Hepatocyte (in vitro differentiated cells): ENCODE measurements around the gene ACADVL. TPM values are rescaled to one million over a fixed set of nuclear protein-coding genes. Genes with fewer than 3 reads are reported as not detected.

Experiments used
- DNase-seq: peaks from one replicate; pipeline ENCODE4 v3.0.0-alpha.2; 2016; ENCODE audit warnings: low spot score
- H2AFZ ChIP-seq: fragments of 200-600 bp; sonication (generic); 2 replicates; pipeline ENCODE4 v1.6.0; 2016; ENCODE audit warnings: antibody characterized with exemption, mild to moderate bottlenecking
- H3K27ac ChIP-seq: fragments of 200-600 bp; sonication (generic); 2 replicates; pipeline ENCODE4 v1.5.1; 2016; ENCODE audit warnings: mild to moderate bottlenecking
- H3K27me3 ChIP-seq: fragments of 200-600 bp; sonication (generic); 2 replicates; pipeline ENCODE4 v1.6.1; 2016
- H3K36me3 ChIP-seq: fragments of 200-600 bp; sonication (generic); replicated peaks from 2 replicates; pipeline ENCODE4 v1.5.1; 2016; ENCODE audit warnings: low read depth; ENCODE audit not compliant: insufficient read depth
- H3K4me1 ChIP-seq: fragments of 200-600 bp; sonication (generic); 2 replicates; pipeline ENCODE4 v1.5.1; 2016; ENCODE audit warnings: mild to moderate bottlenecking, moderate library complexity; ENCODE audit not compliant: insufficient read depth
- H3K4me2 ChIP-seq: fragments of 200-600 bp; sonication (generic); 2 replicates; pipeline ENCODE4 v1.6.0; 2016
- H3K4me3 ChIP-seq: fragments of 200-600 bp; sonication (generic); 2 replicates; pipeline ENCODE4 v1.5.1; 2016; ENCODE audit warnings: mild to moderate bottlenecking
- H3K79me2 ChIP-seq: fragments of 200-600 bp; sonication (generic); 2 replicates; pipeline ENCODE4 v1.6.0; 2017; ENCODE audit warnings: mild to moderate bottlenecking
- H3K9me2 ChIP-seq: fragments of 200-600 bp; sonication (generic); replicated peaks from 2 replicates; pipeline ENCODE4 v1.6.0; 2017; ENCODE audit warnings: mild to moderate bottlenecking; ENCODE audit not compliant: insufficient read depth
- H3K9me3 ChIP-seq: fragments of 200-600 bp; sonication (generic); 2 replicates; pipeline ENCODE4 v1.5.1; 2016; ENCODE audit warnings: low read depth, mild to moderate bottlenecking
- H4K20me1 ChIP-seq: fragments of 200-600 bp; sonication (generic); 2 replicates; pipeline ENCODE4 v1.6.0; 2016; ENCODE audit warnings: mild to moderate bottlenecking; ENCODE audit not compliant: insufficient read depth, poor library complexity, severe bottlenecking
- CTCF ChIP-seq: fragments of 200-600 bp; sonication (generic); IDR thresholded peaks from 2 replicates; pipeline ENCODE4 v1.5.1; 2016; ENCODE audit warnings: antibody characterized with exemption, mild to moderate bottlenecking; ENCODE audit not compliant: poor library complexity
- EZH2 ChIP-seq: fragments of 200-600 bp; sonication (generic); IDR thresholded peaks from 2 replicates; pipeline ENCODE4 v1.6.1; 2016; ENCODE audit warnings: antibody characterized with exemption, mild to moderate bottlenecking, borderline replicate concordance
- EZH2phosphoT487 ChIP-seq: fragments of 200-600 bp; sonication (generic); IDR thresholded peaks from one replicate; pipeline ENCODE4 v1.6.1; 2018; ENCODE audit warnings: antibody characterized with exemption, mild to moderate bottlenecking, low read depth, moderate library complexity; ENCODE audit not compliant: unreplicated experiment, severe bottlenecking
- WGBS: methylation state at CpG from one replicate; pipeline ENCODE4 v1.1.6; 2016; ENCODE audit warnings: low lambda C conversion rate; ENCODE audit errors: missing lambda C conversion rate; 5-methylcytosine and 5-hydroxymethylcytosine counted together
- polyA plus RNA-seq: library from polyadenylated mRNA; unstranded; fragments of >200 nt; fragmentation: Nextera tagmentation; extraction: Ambion mirVana; gene quantifications from 2 replicates; pipeline ENCODE4 v1.2.1, GENCODE V29; 2016
- total RNA-seq: library from RNA; depleted of rRNA; stranded (reverse); fragments of >200 nt; gene quantifications from 2 replicates; pipeline ENCODE4 v1.2.3, GENCODE V29; 2014

ACADVL gene
- total and polyA plus RNA-seq, 2 experiments from 2014 or later, result 469 to 1,250 TPM

DNA sequence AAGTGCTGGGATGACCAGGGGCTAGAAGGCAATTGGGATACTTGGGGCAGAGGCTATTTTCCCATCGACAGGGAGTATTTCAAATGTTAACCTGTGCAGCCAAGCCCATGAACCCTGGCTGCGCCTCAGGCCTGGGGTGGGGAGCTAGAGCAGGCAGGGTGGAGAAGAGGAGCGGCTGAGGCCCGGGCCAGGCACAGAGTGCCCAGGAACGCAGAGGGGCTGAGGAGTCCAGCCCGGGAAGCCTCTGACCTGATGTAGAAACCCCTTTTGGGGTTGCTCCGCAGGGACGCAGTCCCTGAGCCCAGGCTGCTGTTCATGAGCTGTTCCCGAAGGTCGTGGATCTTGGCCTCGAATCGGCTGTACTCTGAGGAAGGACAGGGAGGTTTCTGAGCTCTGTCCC is 23.8 kb upstream of the ACADVL start:
- no peak for TF ChIP-seq EZH2
- TF ChIP-seq EZH2phosphoT487, result no peak
- TF ChIP-seq CTCF, result no peak
- WGBS, result 94% methylated on average over 12 of the region's 12 CpGs

DNA sequence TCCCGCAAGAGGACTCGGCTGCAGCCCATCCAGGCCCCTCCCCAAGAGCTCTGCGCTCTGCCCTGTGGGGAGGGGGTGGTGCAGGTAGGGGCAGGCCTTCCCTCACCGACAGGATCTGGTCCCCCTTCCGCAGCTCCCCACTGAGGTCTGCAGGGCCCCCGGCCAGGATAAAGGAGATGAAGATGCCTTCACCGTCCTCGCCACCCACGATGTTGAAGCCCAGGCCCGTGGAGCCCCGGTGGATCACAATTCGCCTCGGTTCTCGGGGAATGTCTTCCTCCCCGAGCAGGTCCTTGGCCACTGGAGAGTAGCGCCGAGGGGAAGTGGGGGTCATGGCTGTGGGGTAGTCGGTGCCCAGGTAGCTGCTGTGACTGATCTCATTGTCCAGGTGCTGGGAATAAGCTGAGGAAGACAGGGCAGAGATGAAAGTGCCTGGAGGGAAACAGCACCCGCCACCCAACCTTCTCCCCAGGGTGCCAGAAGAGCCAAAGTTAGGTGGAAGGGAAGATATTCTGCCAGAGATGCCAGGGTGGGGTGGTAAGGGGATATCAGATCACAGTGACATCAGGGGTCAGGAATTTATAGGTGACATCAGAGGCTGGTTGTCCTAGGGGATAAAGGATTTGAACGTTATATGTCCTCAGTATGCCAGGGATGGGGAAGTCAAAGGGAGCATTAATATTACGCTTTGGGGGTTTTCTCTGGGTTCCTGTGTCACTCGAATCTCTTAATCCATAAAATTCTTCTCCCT is 22.9 kb upstream of the ACADVL start:
- TF ChIP-seq CTCF, result no peak
- TF ChIP-seq EZH2, result no peak
- TF ChIP-seq EZH2phosphoT487, result no peak
- no peak overlapping the region for H2AFZ ChIP-seq
- H3K36me3 ChIP-seq, result no peaks in the 10 kb centered on the region

More for the DNA sequence above, 23.8 kb upstream of the ACADVL start:
- Histone ChIP-seq H3K9me3 (no peaks in the 10 kb centered on the region), H3K4me3 (no peak overlapping the region), H3K79me2 (no peaks in the 10 kb centered on the region), H3K36me3 (no peaks in the 10 kb centered on the region), H3K27me3 (no peaks in the 10 kb centered on the region), H4K20me1 (no peaks in the 10 kb centered on the region), H2AFZ (no peak overlapping the region), H3K4me2 (no peak overlapping the region), H3K27ac (no peak overlapping the region), H3K9me2 (no peaks in the 10 kb centered on the region), H3K4me1 (no peaks in the 10 kb centered on the region)
- DNase-seq, result no peak

GRCh38 chr17:7203391-7203790 is 16.3 kb upstream of the ACADVL start:
- 96% methylated on average over 16 of the region's 16 CpGs for WGBS
- Histone ChIP-seq H3K79me2 (no peaks in the 10 kb centered on the region), H3K4me1 (no peaks in the 10 kb centered on the region), H3K9me2 (no peaks in the 10 kb centered on the region), H3K36me3 (no peaks in the 10 kb centered on the region), H3K4me3 (no peak overlapping the region), H2AFZ (no peak overlapping the region), H3K9me3 (no peaks in the 10 kb centered on the region), H3K27me3 (no peaks in the 10 kb centered on the region), H3K27ac (no peak overlapping the region), H3K4me2 (no peak overlapping the region), H4K20me1 (peaks cover 1% of the 10 kb centered on the region)
- no peak for DNase-seq
- TF ChIP-seq EZH2phosphoT487 (no peak), CTCF (no peak), EZH2 (no peak)

More for the DNA sequence above, 22.9 kb upstream of the ACADVL start:
- DNase-seq, result no peak
- Histone ChIP-seq H3K27me3 (no peaks in the 10 kb centered on the region), H3K4me1 (no peaks in the 10 kb centered on the region), H3K27ac (no peak overlapping the region), H3K9me3 (no peaks in the 10 kb centered on the region), H4K20me1 (no peaks in the 10 kb centered on the region), H3K9me2 (no peaks in the 10 kb centered on the region), H3K4me3 (no peak overlapping the region), H3K79me2 (no peaks in the 10 kb centered on the region), H3K4me2 (no peak overlapping the region)
- WGBS, result 95% methylated on average over 22 of the region's 22 CpGs
